ENCODE measurements around the gene STRADA. TPM values are rescaled to one million over a fixed set of nuclear protein-coding genes. Genes with fewer than 3 reads are reported as not detected.

STRADA gene
- total RNA-seq, 4 donors from 2014 or later, result 15.8 to 26.4 (median 19.3) TPM

GRCh38 chr17:63689479-63689878 lies 52.1 kb downstream of the STRADA start:
- intact Hi-C loops (cut with DNase I; ENCODE audit: low total_unique reads), result no loop called here
- no peak for DNase-seq (ENCODE audit: low spot score in 2 of 2)
- WGBS, 2 donors, result 93 to 95% methylated on average over 14 of the region's 14 CpGs
- H3K4me3 ChIP-seq (ENCODE audit: low read depth, poor library complexity, severe bottlenecking), result no peak overlapping the region
- TF ChIP-seq POLR2A (IDR thresholded peaks at IDR 0.05) (no peak), CTCF (IDR thresholded peaks at IDR 0.05) (no peak)

- no peak for DNase-seq (ENCODE audit: low spot score in 2 of 2)
- 85 to 89% methylated on average over 12 of the region's 12 CpGs for WGBS, 2 donors
- intact Hi-C loops (cut with DNase I; ENCODE audit: low total_unique reads), result no loop called here
- TF ChIP-seq POLR2A (IDR thresholded peaks at IDR 0.05) (no peak), CTCF (IDR thresholded peaks at IDR 0.05) (no peak)
- no peak overlapping the region for H3K4me3 ChIP-seq (ENCODE audit: low read depth, poor library complexity, severe bottlenecking)
Measured at GRCh38 chr17:63688396-63689020, 53.1 kb downstream of the STRADA start.

- TF ChIP-seq POLR2A (IDR thresholded peaks at IDR 0.05) (no peak), CTCF (IDR thresholded peaks at IDR 0.05) (no peak)
- WGBS, 2 donors, result 89 to 92% methylated on average over 3 of the region's 3 CpGs
- H3K4me3 ChIP-seq (ENCODE audit: low read depth, poor library complexity, severe bottlenecking), result no peak overlapping the region
- intact Hi-C loops (cut with DNase I; ENCODE audit: low total_unique reads), result no loop called here
- DNase-seq (ENCODE audit: low spot score in 2 of 2), result no peak
Measured at GRCh38 chr17:63686138-63686685, 55.4 kb downstream of the STRADA start.

GRCh38 chr17:63685578-63685977 lies 56.0 kb downstream of the STRADA start:
- intact Hi-C loops (cut with DNase I; ENCODE audit: low total_unique reads), result no loop called here
- 77 to 79% methylated on average over 3 of the region's 3 CpGs for WGBS, 2 donors
- DNase-seq (ENCODE audit: low spot score in 2 of 2), result no peak
- TF ChIP-seq CTCF (IDR thresholded peaks at IDR 0.05) (no peak), POLR2A (IDR thresholded peaks at IDR 0.05) (no peak)
- no peak overlapping the region for H3K4me3 ChIP-seq (ENCODE audit: low read depth, poor library complexity, severe bottlenecking)

- DNase-seq (ENCODE audit: low spot score in 2 of 2), result no peak
- intact Hi-C loops (cut with DNase I; ENCODE audit: low total_unique reads), result no loop called here
- H3K4me3 ChIP-seq (ENCODE audit: low read depth, poor library complexity, severe bottlenecking), result no peak overlapping the region
- 25 to 31% methylated on average over 2 of the region's 2 CpGs for WGBS, 2 donors
- TF ChIP-seq CTCF (IDR thresholded peaks at IDR 0.05), result no peak
- TF ChIP-seq POLR2A (IDR thresholded peaks at IDR 0.05), result no peak
Measured at GRCh38 chr17:63685041-63685440, 56.6 kb downstream of the STRADA start.

- intact Hi-C loops (cut with DNase I; ENCODE audit: low total_unique reads), result no loop called here
Measured at GRCh38 chr17:63682981-63683380, 58.6 kb downstream of the STRADA start.

More at GRCh38 chr17:63682981-63683380, 58.6 kb downstream of the STRADA start:
- TF ChIP-seq POLR2A (IDR thresholded peaks at IDR 0.05) (no peak), CTCF (IDR thresholded peaks at IDR 0.05) (no peak)
- DNase-seq (ENCODE audit: low spot score in 2 of 2), result no peak
- no peak overlapping the region for H3K4me3 ChIP-seq (ENCODE audit: low read depth, poor library complexity, severe bottlenecking)
